ENCODE measurements around the gene TBL1Y.

TBL1Y gene

DNA sequence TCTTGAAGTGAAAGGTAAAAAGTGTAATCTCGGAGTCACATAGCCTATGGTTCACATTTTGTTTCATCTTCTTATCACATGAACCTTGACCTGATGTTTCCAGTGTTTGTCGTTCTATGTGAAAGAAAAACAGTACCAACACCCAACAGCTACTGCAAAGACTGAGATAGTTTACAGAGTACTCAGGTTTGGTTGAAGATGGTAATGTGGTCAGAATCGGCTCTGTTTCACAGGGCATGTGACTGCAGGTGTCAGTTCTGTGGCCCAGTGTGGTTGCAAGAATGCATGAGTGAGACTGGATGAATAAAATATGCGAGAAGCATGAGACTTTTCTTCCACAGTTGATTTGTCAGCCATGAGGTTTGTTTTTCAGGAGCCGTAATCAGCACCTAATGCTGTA, 130.2 kb downstream of the TBL1Y start:
- TF ChIP-seq, protein P1, sequence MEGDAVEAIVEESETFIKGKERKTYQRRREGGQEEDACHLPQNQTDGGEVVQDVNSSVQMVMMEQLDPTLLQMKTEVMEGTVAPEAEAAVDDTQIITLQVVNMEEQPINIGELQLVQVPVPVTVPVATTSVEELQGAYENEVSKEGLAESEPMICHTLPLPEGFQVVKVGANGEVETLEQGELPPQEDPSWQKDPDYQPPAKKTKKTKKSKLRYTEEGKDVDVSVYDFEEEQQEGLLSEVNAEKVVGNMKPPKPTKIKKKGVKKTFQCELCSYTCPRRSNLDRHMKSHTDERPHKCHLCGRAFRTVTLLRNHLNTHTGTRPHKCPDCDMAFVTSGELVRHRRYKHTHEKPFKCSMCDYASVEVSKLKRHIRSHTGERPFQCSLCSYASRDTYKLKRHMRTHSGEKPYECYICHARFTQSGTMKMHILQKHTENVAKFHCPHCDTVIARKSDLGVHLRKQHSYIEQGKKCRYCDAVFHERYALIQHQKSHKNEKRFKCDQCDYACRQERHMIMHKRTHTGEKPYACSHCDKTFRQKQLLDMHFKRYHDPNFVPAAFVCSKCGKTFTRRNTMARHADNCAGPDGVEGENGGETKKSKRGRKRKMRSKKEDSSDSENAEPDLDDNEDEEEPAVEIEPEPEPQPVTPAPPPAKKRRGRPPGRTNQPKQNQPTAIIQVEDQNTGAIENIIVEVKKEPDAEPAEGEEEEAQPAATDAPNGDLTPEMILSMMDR (IDR thresholded peaks at IDR 0.05), result no peak

DNA sequence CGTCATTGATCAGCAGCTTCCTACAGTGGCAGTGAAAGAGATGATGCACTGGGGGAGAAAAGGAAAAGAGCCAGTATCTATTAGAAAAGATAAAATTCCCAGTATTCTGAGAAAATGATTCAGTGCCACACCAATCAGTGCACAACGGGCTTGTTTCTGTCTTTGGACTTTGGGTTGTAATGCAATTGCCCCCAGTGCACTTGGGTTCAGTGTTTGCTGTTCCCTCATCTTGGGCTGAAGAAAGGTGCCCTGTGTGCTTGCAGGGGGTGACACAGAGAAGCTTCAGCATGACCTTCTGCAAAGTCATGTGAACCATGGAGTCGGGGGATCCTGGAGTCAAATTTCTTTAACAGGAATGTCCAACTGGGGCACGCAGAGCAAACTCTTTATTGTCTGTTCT, 131.5 kb downstream of the TBL1Y start:
- TF ChIP-seq, protein P1 (IDR thresholded peaks at IDR 0.05), result no peak

DNA sequence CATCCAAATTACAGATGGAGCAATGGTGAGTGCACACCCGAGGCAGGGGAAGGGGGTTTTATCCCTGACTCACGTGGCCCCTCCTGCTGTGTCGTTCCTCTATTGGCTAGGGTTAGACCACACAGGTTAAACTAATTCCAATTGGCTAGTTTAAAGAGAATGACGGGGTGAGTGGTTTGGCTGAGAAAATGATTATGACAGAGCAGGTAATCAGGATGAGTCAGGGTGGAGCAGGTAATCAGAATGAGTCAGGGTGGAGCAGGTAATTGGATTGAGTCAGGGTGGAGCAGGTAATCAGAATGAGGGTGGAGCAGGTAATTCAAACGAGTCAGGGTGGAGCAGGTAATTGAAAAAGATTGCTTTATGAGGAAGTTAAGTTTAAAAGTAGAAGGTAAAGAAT, 146.4 kb downstream of the TBL1Y start:
- TF ChIP-seq, protein P1 (IDR thresholded peaks at IDR 0.05), result no peak

DNA sequence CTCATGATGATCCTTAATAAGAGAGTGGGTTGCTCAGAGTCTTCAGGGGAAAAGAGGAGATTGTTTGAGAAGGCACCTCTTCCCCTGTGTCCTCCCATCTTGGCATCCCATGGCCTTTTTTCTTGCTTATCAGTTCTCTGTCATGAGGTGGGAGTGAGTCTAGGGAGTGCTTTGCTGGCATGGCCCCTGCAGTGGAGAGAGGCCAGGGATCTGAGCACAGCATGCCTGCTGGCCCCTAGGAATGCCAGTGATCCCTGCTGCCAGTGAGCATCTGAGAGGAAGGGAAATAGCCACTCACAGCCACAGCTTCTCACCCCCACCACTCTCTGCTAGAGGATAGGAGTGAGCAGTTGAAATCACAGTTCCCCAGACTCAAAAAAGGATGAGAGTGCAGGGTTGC, 168.2 kb downstream of the TBL1Y start:
- TF ChIP-seq, protein P1 (IDR thresholded peaks at IDR 0.05), result no peak

DNA sequence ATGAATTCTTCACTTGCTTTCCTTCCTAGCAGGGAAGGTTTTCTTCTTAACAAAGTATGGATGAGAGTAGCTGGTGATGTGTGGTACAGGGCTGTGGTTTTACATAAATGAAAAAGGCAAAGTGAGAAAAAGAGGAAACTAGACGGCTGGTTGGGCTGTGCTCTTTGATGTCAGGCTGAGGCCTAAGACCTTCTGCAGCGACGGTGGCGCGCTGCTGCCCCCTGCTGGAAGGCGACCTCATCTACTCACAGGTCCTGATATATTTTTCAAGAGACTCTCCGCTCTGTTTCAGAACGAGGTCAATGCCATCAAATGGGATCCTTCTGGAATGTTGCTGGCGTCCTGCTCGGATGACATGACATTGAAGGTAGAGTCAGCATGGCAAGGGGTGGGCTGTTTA, 175.1 kb downstream of the TBL1Y start:
- TF ChIP-seq, protein P1 (IDR thresholded peaks at IDR 0.05), result peak; percentile 56; the same call in 1 of the 2 replicates

DNA sequence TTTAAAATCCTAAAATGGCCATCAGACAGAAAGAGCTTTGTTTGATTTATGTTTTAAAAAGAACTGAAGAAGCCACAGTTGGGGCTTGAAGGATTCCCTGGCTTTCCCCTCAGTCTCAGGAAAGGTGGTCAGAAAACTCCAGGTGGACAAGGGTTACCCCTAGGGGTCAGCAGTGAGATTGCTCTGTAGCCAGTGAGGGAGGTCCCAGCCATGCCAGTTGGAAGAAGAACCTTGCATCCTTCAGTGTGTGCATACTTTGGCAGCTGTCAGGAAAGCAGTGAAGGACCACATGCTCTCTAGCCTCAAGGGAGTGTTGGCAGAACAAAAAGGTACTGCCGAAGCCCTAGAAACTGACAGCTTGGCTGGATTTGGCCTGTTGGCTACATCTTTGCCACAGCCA, 182.3 kb downstream of the TBL1Y start:
- TF ChIP-seq, protein P1 (IDR thresholded peaks at IDR 0.05), result peak; percentile 34; the same call in 1 of the 2 replicates

DNA sequence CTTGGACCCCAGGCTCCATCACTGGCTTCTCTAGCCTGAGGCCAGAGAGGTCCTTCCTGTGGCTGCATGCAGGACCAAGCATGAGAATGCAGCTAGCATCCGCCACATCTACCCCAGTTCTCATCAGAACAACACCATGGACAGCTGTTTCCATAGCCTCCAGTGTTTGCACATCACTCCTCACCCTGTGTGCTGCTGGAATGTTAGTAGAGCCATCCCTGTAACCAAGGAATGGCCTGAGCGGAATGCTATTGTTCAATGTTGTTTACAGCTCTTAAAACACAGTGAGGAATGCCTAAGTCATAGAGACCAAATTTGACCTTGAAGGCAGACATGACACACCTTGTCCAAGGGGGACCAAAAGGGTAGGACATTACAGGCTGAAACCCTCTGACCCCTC, 183.9 kb downstream of the TBL1Y start:
- TF ChIP-seq, protein P1 (IDR thresholded peaks at IDR 0.05), result no peak

DNA sequence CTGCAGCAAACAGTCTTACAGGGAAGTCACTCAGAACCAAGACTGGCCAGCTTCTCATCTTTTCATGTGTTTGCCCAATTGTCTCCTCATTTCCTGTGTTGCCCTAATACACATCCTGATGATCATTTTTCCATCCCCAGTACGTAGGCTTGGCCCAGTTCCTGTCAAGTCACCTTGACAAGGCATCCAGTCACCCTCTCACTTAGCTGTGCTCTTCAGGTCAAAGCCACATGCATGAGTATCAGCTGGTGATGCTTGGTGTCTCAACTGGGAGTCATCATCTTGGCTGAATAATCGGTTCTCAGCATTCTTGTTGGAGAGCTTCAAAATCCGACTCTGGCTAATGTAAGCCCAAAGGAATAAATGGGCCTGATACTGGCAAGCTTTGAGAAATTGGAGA, 186.5 kb downstream of the TBL1Y start:
- TF ChIP-seq, protein P1 (IDR thresholded peaks at IDR 0.05), result no peak
